Muscle layer of duodenum (tissue), 2 donors: ENCODE results near the gene PTPRN2.
A peak's percentile ranks its signal among the peaks of the same experiment; 100 is the strongest.

Experiments
- H3K27ac ChIP-seq: one replicate; pipeline ENCODE4 v1.7.0; 2013; ENCODE audit warnings: mild to moderate bottlenecking, low read length
- H3K27me3 ChIP-seq: one replicate; pipeline ENCODE4 v1.7.0; 2013; ENCODE audit warnings: low read depth, mild to moderate bottlenecking, control low read depth, low read length
- H3K36me3 ChIP-seq, 2 donors: one replicate each; pipeline ENCODE4 v1.7.0; 2013; ENCODE audit warnings: low read length in 2 of 2, control low read depth in 1 of 2, mild to moderate bottlenecking in 1 of 2; ENCODE audit not compliant: insufficient read depth in 2 of 2, control insufficient read depth in 1 of 2
- H3K4me1 ChIP-seq, 2 donors: one replicate each; pipeline ENCODE4 v1.7.0; 2013; ENCODE audit warnings: low read length in 2 of 2, mild to moderate bottlenecking in 2 of 2, control low read depth in 1 of 2, moderate library complexity in 1 of 2; ENCODE audit not compliant: insufficient read depth in 2 of 2, control insufficient read depth in 1 of 2
- H3K4me3 ChIP-seq, 2 donors: one replicate each; pipeline ENCODE4 v1.7.0; 2013; ENCODE audit warnings: low read length in 2 of 2, low read depth in 1 of 2, mild to moderate bottlenecking in 1 of 2
- H3K9me3 ChIP-seq, 2 donors: one replicate each; pipeline ENCODE4 v1.7.0; 2013; ENCODE audit warnings: low read length in 2 of 2, control low read depth in 1 of 2, mild to moderate bottlenecking in 1 of 2; ENCODE audit not compliant: control insufficient read depth in 1 of 2
- donor health status: healthy.

The PTPRN2 gene

DNA sequence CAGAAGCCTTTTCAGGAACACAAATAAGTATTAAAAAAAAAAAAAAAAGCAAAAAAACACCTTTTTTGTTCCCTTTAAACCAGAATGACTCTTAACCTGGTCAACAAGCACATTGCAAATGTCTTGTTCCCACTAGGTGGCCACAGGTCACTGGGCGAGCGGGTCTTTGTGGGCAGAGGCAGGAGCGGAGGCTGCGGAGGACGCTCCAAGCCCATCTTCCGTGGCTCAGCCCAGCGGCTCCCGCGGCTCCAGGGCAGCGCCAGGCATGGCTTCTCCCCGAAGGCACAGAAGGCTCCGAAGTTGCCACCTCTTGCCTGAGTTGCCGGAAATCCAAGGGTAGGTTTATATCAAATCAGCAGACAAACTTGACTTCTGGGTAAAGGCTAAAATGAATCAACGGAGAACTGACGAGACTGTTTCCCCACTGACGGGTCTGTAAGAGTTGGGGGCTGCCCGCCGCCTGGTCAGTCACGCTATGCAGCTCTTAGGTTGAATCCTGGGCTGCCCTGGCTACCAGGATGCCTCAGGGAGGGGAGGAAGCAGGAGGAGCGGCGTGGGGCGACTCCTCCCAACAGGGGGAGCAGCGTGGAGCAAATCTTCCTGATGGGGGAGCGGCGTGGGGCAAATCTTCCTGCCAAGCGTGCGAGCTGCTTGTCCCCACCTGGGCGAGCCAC is 144.5 kb downstream of the PTPRN2 start:
- no peaks in the 10 kb centered on the region for H3K36me3 ChIP-seq

GRCh38 chr7:158442260-158442659 is 145.4 kb downstream of the PTPRN2 start:
- no peaks in the 10 kb centered on the region for H3K27me3 ChIP-seq
- no peaks in the 10 kb centered on the region for H3K36me3 ChIP-seq
- H3K4me3 ChIP-seq = no peak overlapping the region
- no peaks in the 10 kb centered on the region for H3K9me3 ChIP-seq
- no peak overlapping the region for H3K27ac ChIP-seq
- H3K4me1 ChIP-seq = no peaks in the 10 kb centered on the region

More for the DNA sequence above, 144.5 kb downstream of the PTPRN2 start:
- no peak overlapping the region for H3K27ac ChIP-seq
- H3K4me3 ChIP-seq = no peak overlapping the region
- no peaks in the 10 kb centered on the region for H3K4me1 ChIP-seq
- H3K9me3 ChIP-seq = no peaks in the 10 kb centered on the region
- no peaks in the 10 kb centered on the region for H3K27me3 ChIP-seq

DNA sequence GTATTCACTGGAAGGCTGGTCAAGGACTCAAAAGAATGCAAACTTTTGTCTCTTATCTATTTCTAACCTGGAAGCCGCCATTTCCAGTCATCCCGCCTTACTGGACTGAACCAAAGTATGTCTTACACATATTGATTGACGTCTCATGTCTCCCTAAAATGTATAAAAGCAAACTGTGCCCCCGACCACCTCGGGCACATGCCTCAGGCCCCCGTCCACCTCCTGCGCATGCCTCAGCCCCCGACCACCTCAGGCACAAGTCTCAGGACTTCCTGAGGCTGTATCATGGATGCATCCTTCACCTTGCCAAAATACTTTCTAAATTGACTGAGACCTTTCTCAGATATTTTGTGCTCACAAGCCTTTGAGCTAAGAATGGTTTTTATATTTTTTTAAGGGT is 148.6 kb downstream of the PTPRN2 start:
- H3K27ac ChIP-seq = no peak overlapping the region
- no peaks in the 10 kb centered on the region for H3K9me3 ChIP-seq
- H3K36me3 ChIP-seq = no peaks in the 10 kb centered on the region
- H3K4me1 ChIP-seq = no peaks in the 10 kb centered on the region
- no peaks in the 10 kb centered on the region for H3K27me3 ChIP-seq
- H3K4me3 ChIP-seq = no peak overlapping the region

GRCh38 chr7:158432369-158433341 is 155.0 kb downstream of the PTPRN2 start:
- peak overlapping the region; percentile 39 for H3K27ac ChIP-seq
- no peaks in the 10 kb centered on the region for H3K36me3 ChIP-seq
- no peaks in the 10 kb centered on the region for H3K9me3 ChIP-seq
- H3K27me3 ChIP-seq = no peaks in the 10 kb centered on the region
- H3K4me3 ChIP-seq = no peak overlapping the region
- peaks cover 0 to 10% of the 10 kb centered on the region in 2 donors for H3K4me1 ChIP-seq

- Histone ChIP-seq H3K4me3 (no peak overlapping the region), H3K36me3 (no peaks in the 10 kb centered on the region), H3K27ac (peak overlapping the region; percentile 39), H3K4me1 (peaks cover 0 to 10% of the 10 kb centered on the region in 2 donors), H3K9me3 (no peaks in the 10 kb centered on the region), H3K27me3 (no peaks in the 10 kb centered on the region)
Measured at GRCh38 chr7:158431941-158432347, 155.7 kb downstream of the PTPRN2 start.

GRCh38 chr7:158431055-158431940 is 156.3 kb downstream of the PTPRN2 start:
- Histone ChIP-seq H3K27ac (no peak overlapping the region), H3K36me3 (no peaks in the 10 kb centered on the region), H3K27me3 (no peaks in the 10 kb centered on the region), H3K4me3 (no peak overlapping the region), H3K4me1 (peaks cover 0 to 10% of the 10 kb centered on the region in 2 donors), H3K9me3 (no peaks in the 10 kb centered on the region)

GRCh38 chr7:158430308-158431034 is 157.2 kb downstream of the PTPRN2 start:
- no peaks in the 10 kb centered on the region for H3K27me3 ChIP-seq
- H3K9me3 ChIP-seq = no peaks in the 10 kb centered on the region
- no peak overlapping the region for H3K27ac ChIP-seq
- peaks cover 0 to 10% of the 10 kb centered on the region in 2 donors for H3K4me1 ChIP-seq
- H3K4me3 ChIP-seq = no peak overlapping the region
- H3K36me3 ChIP-seq = no peaks in the 10 kb centered on the region

DNA sequence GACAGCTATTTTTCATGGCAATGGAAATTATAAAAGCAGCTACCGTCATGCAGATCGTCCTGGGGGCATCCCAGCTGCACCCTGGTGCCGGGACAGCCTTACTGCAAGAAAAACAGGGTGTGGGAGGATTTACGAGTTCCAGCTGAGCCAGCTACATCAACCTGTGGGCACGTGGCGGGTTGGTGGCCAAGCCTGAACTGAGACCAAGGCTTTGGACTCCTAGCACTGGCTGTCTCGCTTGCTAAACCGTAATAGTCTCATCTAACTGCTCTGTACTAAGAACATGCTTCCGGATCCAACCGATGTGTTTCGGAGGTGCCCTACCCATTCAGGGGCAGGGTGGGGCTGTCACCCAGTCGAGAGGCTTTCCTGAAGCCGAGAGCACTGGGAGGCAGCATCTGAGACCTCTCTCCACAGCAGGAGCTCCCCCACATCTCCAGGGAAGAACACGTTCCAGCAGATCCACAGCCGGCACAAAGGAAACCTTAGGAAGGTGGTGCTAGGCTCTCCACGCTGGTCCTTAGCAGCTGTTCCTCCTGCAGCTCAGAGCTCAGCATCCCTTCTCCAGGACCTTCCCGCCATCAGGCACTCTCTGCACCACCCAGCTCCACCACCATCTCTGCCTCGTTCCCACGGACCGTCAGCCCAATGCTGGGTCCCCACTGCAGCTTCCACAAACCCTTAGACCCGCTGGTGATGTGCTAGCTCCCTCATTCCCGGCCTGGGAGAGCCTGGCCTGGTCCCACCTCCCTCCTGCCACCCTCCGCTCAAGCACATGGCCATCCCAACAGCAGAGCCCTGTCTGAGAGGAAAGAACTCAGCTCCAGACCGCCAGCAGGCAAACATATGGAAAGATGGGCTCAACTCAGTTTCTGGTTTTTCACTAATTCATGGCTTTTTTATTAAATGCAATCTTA is 158.5 kb downstream of the PTPRN2 start:
- H3K9me3 ChIP-seq = no peaks in the 10 kb centered on the region
- no peaks in the 10 kb centered on the region for H3K27me3 ChIP-seq
- peaks cover 0 to 10% of the 10 kb centered on the region in 2 donors for H3K4me1 ChIP-seq
- no peak overlapping the region for H3K4me3 ChIP-seq
- no peak overlapping the region for H3K27ac ChIP-seq
- H3K36me3 ChIP-seq = no peaks in the 10 kb centered on the region

DNA sequence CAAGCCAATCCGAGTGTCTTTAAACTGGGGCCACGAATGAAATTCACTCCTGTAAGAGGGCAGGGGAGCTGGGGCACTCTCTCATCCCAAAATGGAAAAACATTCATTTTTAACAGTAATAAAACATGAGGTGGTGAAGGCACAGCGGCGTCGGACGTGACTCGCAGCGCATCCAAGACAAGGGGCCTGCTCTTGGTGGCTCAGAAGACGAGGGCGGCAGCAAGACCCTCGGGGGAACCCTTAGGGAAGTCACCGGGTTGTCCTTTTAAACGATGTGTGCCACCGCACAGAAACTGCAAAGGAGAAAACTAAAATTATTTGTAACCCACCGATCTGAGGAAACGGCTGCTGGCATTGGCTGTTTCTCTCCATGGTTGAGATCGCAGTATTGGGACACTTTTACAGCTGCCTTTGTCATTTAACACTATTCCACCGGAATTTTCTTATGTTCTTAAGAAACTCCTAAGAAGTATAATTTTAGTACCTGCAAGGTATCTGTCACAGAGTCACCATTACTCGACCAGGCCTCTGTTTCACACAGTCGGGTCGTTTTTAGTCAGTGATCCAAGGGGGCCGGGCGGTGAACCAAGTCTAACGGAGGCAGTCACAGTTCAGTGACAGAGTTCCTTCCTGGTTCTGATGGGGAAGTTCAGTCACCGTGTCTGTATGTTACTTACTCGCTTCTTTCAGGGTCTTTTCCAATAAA is 159.3 kb downstream of the PTPRN2 start:
- Histone ChIP-seq H3K27ac (no peak overlapping the region), H3K9me3 (no peaks in the 10 kb centered on the region), H3K36me3 (no peaks in the 10 kb centered on the region)

More for the DNA sequence above, 159.3 kb downstream of the PTPRN2 start:
- Histone ChIP-seq H3K27me3 (no peaks in the 10 kb centered on the region), H3K4me3 (no peak overlapping the region), H3K4me1 (peaks cover 0 to 10% of the 10 kb centered on the region in 2 donors)
